Parathyroid adenoma (tissue), 2 donors: ENCODE results near the gene LRRN1.

Experiments used
- H2AFZ ChIP-seq: fragments of 300-600 bp; sonication (generic); one replicate; pipeline ENCODE4 v1.7.0; 2017; ENCODE audit warnings: antibody characterized with exemption, mild to moderate bottlenecking
- H3K27ac ChIP-seq: fragments of 300-600 bp; sonication (generic); one replicate; pipeline ENCODE4 v1.7.0; 2017
- H3K27me3 ChIP-seq: fragments of 300-600 bp; sonication (generic); one replicate; pipeline ENCODE4 v1.7.0; 2017; ENCODE audit warnings: low read length; ENCODE audit not compliant: control insufficient read depth, insufficient read depth
- H3K36me3 ChIP-seq: fragments of 300-600 bp; sonication (generic); one replicate; pipeline ENCODE4 v1.7.0; 2017; ENCODE audit warnings: low read length; ENCODE audit not compliant: control insufficient read depth, insufficient read depth
- H3K4me1 ChIP-seq: fragments of 300-600 bp; sonication (generic); one replicate; pipeline ENCODE4 v1.7.0; 2017; ENCODE audit warnings: control low read depth
- H3K4me2 ChIP-seq: fragments of 300-600 bp; sonication (generic); one replicate; pipeline ENCODE4 v1.7.0; 2017; ENCODE audit warnings: low read length
- H3K4me3 ChIP-seq: fragments of 300-600 bp; sonication (generic); one replicate; pipeline ENCODE4 v1.7.0; 2017; ENCODE audit warnings: low read depth, low read length
- H3K79me2 ChIP-seq: fragments of 300-600 bp; sonication (generic); one replicate; pipeline ENCODE4 v1.7.0; 2017; ENCODE audit warnings: control low read depth
- H3K9ac ChIP-seq: fragments of 300-600 bp; sonication (generic); one replicate; pipeline ENCODE4 v1.7.0; 2017; ENCODE audit warnings: mild to moderate bottlenecking
- H3K9me3 ChIP-seq: fragments of 300-600 bp; sonication (generic); one replicate; pipeline ENCODE4 v1.7.0; 2017; ENCODE audit warnings: low read length; ENCODE audit not compliant: control insufficient read depth
- TF ChIP-seq, protein P1 (sequence below): fragments of 300-600 bp; sonication (generic); IDR thresholded peaks from one replicate; pipeline ENCODE4 v1.7.0; 2017; ENCODE audit warnings: antibody characterized with exemption, mild to moderate bottlenecking
- donor health status: primary hyperparathyroidism.

LRRN1 gene

DNA sequence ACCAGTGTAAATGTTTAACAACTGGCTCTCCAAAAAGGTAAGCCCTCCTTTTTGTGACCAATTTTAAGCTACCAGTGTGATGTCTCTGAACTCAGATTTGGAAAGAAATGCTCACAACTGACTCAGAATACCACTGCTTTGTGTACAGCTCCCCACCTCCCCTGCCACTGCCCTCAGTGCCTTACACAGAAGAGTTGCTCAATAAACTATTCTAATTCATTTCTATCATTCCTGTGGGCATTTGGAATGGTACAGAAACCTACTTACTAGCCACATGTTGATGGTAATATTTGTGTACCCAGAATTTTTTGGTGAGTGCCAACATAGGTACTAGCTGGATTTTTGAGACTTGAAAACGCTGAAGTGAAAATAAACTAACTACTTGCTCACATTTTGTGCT is 16.0 kb downstream of the LRRN1 start:
- Histone ChIP-seq H3K27me3 (no peaks in the 10 kb centered on the region), H3K27ac (no peak overlapping the region), H3K9me3 (no peaks in the 10 kb centered on the region), H2AFZ (no peak overlapping the region), H3K79me2 (peaks cover 7% of the 10 kb centered on the region), H3K9ac (no peak overlapping the region), H3K4me2 (no peak overlapping the region), H3K4me3 (no peak overlapping the region), H3K36me3 (no peaks in the 10 kb centered on the region), H3K4me1 (peaks cover 6% of the 10 kb centered on the region)
- TF ChIP-seq, protein P1, sequence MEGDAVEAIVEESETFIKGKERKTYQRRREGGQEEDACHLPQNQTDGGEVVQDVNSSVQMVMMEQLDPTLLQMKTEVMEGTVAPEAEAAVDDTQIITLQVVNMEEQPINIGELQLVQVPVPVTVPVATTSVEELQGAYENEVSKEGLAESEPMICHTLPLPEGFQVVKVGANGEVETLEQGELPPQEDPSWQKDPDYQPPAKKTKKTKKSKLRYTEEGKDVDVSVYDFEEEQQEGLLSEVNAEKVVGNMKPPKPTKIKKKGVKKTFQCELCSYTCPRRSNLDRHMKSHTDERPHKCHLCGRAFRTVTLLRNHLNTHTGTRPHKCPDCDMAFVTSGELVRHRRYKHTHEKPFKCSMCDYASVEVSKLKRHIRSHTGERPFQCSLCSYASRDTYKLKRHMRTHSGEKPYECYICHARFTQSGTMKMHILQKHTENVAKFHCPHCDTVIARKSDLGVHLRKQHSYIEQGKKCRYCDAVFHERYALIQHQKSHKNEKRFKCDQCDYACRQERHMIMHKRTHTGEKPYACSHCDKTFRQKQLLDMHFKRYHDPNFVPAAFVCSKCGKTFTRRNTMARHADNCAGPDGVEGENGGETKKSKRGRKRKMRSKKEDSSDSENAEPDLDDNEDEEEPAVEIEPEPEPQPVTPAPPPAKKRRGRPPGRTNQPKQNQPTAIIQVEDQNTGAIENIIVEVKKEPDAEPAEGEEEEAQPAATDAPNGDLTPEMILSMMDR = no peak

DNA sequence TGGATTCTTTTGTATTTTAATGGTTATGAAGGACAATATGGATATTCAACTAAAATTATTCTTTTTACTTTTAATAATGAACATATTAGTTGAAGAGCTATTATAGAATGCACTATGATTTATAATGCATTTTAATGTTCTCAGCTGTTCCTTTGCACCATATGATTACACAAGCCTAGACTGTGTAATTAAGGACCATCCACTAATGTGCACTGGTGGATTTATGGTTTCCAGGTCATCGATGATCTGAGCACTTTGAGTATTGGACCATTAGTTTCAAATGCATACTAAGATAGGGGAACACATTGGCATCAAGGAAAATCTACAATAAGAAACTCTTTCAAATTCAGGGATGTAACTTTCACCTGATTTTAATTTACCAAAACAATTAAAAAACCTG is 16.8 kb downstream of the LRRN1 start:
- Histone ChIP-seq H3K4me3 (no peak overlapping the region), H3K4me2 (no peak overlapping the region), H3K4me1 (peaks cover 4% of the 10 kb centered on the region), H3K79me2 (no peaks in the 10 kb centered on the region), H2AFZ (no peak overlapping the region), H3K36me3 (no peaks in the 10 kb centered on the region), H3K9me3 (no peaks in the 10 kb centered on the region), H3K9ac (no peak overlapping the region), H3K27me3 (no peaks in the 10 kb centered on the region), H3K27ac (no peak overlapping the region)
- TF ChIP-seq, protein P1 = no peak

DNA sequence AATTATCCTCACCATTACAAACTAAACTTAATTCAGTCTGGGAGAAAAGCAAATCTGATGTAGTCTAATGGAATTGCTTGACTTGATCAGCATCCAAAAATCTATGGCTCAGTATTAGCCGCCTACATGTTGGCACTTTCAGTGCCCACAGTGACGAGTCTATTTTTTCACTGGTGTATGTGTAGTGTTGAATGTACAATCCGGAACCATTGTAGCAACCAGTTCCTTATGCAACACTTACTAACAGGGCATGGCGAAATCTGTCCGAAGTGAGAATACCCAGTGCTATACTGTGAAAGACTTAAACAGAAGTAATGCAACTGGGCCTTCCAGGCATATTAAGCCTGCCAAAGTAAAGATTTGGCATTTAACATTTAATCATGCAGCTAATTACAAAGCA is 18.6 kb downstream of the LRRN1 start:
- H3K27me3 ChIP-seq = no peaks in the 10 kb centered on the region
- H3K27ac ChIP-seq = no peak overlapping the region
- TF ChIP-seq, protein P1 = no peak
- no peaks in the 10 kb centered on the region for H3K36me3 ChIP-seq
- no peaks in the 10 kb centered on the region for H3K4me1 ChIP-seq
- no peak overlapping the region for H2AFZ ChIP-seq
- H3K4me3 ChIP-seq = no peak overlapping the region
- no peak overlapping the region for H3K4me2 ChIP-seq
- no peak overlapping the region for H3K9ac ChIP-seq
- no peaks in the 10 kb centered on the region for H3K9me3 ChIP-seq
- H3K79me2 ChIP-seq = no peaks in the 10 kb centered on the region

DNA sequence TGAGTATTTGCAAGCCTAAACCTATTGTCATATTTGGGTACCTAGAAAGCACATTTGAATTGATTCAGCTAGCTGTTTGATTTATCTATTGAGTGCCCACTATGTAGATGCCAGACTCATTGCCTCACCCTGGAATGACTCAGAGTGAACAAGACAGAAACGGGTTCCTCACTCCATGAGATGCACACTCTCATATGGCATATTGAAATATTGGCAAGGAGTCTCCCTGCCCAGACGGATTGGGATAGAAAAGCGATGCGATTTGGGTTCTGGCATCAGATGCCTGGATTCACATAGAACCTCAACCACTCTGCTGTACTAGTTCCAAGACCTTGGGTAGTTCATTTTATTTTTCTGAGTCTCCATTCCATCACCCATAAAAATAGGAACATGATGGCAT is 22.5 kb downstream of the LRRN1 start:
- Histone ChIP-seq H3K27ac (no peak overlapping the region), H3K4me1 (no peaks in the 10 kb centered on the region), H3K4me3 (no peak overlapping the region), H3K9ac (no peak overlapping the region), H3K27me3 (no peaks in the 10 kb centered on the region), H3K4me2 (no peak overlapping the region), H2AFZ (no peak overlapping the region), H3K9me3 (no peaks in the 10 kb centered on the region), H3K79me2 (peaks cover 10% of the 10 kb centered on the region), H3K36me3 (no peaks in the 10 kb centered on the region)
- TF ChIP-seq, protein P1 = no peak

DNA sequence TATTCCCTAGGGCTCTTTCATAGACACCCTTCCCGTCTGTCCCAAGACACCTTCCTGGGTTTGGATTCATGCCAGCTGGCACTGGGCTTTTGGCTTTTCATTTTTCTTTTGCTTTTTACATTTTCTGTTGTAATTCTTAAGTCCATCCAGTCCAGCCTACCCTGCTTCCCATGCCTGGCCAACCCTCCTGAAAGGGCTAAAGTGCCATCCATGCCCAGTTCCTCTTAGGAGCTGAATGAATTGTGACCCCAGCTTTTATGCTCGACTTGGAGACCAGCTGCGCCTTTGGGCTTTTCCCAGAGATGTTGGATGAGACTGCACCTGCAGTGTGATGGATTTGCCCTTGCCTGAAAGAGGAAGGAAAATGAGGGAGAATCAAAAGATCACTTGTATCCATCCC is 25.8 kb downstream of the LRRN1 start:
- Histone ChIP-seq H3K9me3 (no peaks in the 10 kb centered on the region), H3K27ac (no peak overlapping the region), H3K27me3 (no peaks in the 10 kb centered on the region), H3K36me3 (no peaks in the 10 kb centered on the region), H3K4me1 (no peaks in the 10 kb centered on the region), H2AFZ (no peak overlapping the region), H3K79me2 (peaks cover 12% of the 10 kb centered on the region), H3K4me3 (no peak overlapping the region), H3K4me2 (no peak overlapping the region), H3K9ac (no peak overlapping the region)
- TF ChIP-seq, protein P1 = no peak
